ENCODE measurements around the gene MAMSTR.

MAMSTR gene

DNA sequence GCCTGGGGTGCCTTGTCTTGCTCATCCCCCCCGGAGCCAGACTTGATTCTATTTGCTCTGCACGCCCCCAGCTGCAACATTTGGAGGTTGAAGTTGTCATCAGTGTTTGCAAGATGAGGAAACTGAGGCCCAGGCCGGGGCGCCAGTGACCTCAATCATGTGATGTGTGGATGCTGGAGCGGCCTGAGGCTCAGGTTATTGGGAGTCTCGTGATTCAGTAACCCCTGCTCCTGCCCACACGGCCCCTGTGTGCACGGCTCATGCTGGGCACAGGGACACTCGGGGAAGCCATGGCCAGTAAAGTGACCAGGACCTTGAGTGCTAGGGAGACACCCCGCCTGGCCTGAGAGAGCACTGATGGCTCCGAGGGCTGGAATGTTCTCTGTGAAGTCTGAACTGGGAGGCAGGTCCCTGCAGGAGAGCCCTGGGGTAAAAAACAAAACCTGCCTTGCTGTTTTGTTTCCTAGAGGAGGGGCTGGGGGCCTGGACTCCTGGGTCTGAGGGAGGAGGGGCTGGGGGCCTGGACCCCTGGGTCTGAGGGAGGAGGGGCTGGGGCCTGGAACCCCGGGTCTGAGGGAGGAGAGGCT, 37.7 kb upstream of the MAMSTR start:
- Histone ChIP-seq H3K27ac (no peak overlapping the region), H3K27me3 (ENCODE audit: insufficient read depth, low read depth, severe bottlenecking) (no peaks in the 10 kb centered on the region), H3K9me3 (ENCODE audit: severe bottlenecking) (peaks cover 2% of the 10 kb centered on the region), H3K36me3 (no peaks in the 10 kb centered on the region), H3K4me3 (ENCODE audit: low read depth, low read length) (no peak overlapping the region)
- no peak for DNase-seq
- TF ChIP-seq, protein P1, sequence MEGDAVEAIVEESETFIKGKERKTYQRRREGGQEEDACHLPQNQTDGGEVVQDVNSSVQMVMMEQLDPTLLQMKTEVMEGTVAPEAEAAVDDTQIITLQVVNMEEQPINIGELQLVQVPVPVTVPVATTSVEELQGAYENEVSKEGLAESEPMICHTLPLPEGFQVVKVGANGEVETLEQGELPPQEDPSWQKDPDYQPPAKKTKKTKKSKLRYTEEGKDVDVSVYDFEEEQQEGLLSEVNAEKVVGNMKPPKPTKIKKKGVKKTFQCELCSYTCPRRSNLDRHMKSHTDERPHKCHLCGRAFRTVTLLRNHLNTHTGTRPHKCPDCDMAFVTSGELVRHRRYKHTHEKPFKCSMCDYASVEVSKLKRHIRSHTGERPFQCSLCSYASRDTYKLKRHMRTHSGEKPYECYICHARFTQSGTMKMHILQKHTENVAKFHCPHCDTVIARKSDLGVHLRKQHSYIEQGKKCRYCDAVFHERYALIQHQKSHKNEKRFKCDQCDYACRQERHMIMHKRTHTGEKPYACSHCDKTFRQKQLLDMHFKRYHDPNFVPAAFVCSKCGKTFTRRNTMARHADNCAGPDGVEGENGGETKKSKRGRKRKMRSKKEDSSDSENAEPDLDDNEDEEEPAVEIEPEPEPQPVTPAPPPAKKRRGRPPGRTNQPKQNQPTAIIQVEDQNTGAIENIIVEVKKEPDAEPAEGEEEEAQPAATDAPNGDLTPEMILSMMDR (IDR thresholded peaks at IDR 0.05; ENCODE audit: low read depth, low read length), result no peak

DNA sequence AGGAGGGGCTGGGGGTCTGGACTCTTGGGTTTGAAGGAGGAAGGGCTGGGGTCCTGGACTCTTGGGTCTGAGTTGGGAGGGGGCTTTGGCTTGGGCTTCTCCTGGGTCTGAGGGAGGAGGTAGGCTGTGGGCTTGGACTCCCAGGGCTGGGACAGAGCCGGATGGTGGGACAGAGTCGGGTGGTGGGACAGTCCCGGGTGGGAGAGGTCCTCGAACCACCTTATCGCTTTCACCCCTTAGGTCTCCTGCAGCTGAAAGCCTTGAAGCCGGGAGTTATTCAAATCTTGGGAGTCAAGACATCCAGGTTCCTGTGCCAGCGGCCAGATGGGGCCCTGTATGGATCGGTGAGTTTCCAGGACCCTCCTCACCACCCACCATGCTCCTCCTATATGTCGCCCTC, 37.2 kb upstream of the MAMSTR start:
- DNase-seq, result no peak

DNA sequence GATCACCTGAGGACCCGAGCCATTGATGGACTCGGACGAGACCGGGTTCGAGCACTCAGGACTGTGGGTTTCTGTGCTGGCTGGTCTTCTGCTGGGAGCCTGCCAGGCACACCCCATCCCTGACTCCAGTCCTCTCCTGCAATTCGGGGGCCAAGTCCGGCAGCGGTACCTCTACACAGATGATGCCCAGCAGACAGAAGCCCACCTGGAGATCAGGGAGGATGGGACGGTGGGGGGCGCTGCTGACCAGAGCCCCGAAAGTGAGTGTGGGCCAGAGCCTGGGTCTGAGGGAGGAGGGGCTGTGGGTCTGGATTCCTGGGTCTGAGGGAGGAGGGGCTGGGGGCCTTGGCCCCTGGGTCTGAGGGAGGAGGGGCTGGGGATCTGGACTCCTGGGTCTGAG, 36.7 kb upstream of the MAMSTR start:
- Histone ChIP-seq H3K4me3 (ENCODE audit: low read depth, low read length) (no peak overlapping the region), H3K36me3 (no peaks in the 10 kb centered on the region)

More for the DNA sequence above, 37.2 kb upstream of the MAMSTR start:
- no peaks in the 10 kb centered on the region for H3K36me3 ChIP-seq
- H3K4me3 ChIP-seq (ENCODE audit: low read depth, low read length), result no peak overlapping the region
- peaks cover 2% of the 10 kb centered on the region for H3K9me3 ChIP-seq (ENCODE audit: severe bottlenecking)
- H3K27me3 ChIP-seq (ENCODE audit: insufficient read depth, low read depth, severe bottlenecking), result no peaks in the 10 kb centered on the region
- H3K27ac ChIP-seq, result no peak overlapping the region
- TF ChIP-seq, protein P1 (IDR thresholded peaks at IDR 0.05; ENCODE audit: low read depth, low read length), result no peak

DNA sequence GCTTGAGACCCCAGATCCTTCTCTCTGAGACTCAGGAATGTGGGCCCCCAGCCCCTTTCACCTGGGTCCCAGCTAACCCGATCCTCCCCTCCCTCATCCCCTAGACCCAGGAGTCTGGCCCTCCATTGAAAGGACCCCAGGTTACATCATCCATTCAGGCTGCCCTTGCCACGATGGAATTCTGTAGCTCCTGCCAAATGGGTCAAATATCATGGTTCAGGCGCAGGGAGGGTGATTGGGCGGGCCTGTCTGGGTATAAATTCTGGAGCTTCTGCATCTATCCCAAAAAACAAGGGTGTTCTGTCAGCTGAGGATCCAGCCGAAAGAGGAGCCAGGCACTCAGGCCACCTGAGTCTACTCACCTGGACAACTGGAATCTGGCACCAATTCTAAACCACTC, 36.3 kb upstream of the MAMSTR start:
- no peaks in the 10 kb centered on the region for H3K36me3 ChIP-seq
- H3K9me3 ChIP-seq (ENCODE audit: severe bottlenecking), result peaks cover 2% of the 10 kb centered on the region
- H3K27me3 ChIP-seq (ENCODE audit: insufficient read depth, low read depth, severe bottlenecking), result no peaks in the 10 kb centered on the region
- no peak for DNase-seq
- TF ChIP-seq, protein P1 (IDR thresholded peaks at IDR 0.05; ENCODE audit: low read depth, low read length), result no peak
- no peak overlapping the region for H3K27ac ChIP-seq
- no peak overlapping the region for H3K4me3 ChIP-seq (ENCODE audit: low read depth, low read length)

More for the DNA sequence above, 36.7 kb upstream of the MAMSTR start:
- TF ChIP-seq, protein P1 (IDR thresholded peaks at IDR 0.05; ENCODE audit: low read depth, low read length), result no peak
- Histone ChIP-seq H3K27ac (no peak overlapping the region), H3K27me3 (ENCODE audit: insufficient read depth, low read depth, severe bottlenecking) (no peaks in the 10 kb centered on the region), H3K9me3 (ENCODE audit: severe bottlenecking) (peaks cover 2% of the 10 kb centered on the region)
- DNase-seq, result no peak

DNA sequence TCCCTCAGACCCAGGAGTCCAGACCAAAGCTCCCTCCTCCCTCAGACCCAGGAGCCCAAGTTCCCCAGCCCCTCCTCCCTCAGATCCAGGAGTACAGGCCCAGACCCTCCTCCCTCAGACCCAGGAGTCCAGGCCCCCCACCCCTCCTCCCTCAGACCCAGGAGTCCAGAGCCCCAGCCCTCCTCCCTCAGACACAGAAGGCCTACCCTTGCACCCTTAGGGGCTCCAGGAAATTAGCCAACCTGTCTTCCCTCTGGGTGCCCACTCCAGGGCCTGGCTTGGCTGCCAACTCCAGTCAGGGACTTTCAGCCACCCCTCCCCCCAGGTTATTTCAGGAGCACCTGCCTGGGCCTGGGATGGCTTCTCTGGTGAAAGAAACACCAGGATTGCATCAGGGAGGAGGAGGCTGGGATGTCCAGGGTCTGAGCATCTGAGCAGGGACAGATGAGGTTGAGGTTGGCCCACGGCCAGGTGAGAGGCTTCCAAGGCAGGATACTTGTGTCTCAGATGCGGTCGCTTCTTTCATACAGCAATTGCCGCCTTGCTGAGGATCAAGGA, 35.6 kb upstream of the MAMSTR start, which contains the start of gene FGF21:
TSS of gene FGF21 (plus strand) at position 441 of the 558 bp plus-strand sequence. CDS start 713 bp downstream, outside the sequence.
- H3K27me3 ChIP-seq (ENCODE audit: insufficient read depth, low read depth, severe bottlenecking), result no peaks in the 10 kb centered on the region
- TF ChIP-seq, protein P1 (IDR thresholded peaks at IDR 0.05; ENCODE audit: low read depth, low read length), result no peak
- no peak within 1 kb of the TSS for H3K4me3 ChIP-seq (ENCODE audit: low read depth, low read length)
- no peaks in the 10 kb centered on the region for H3K36me3 ChIP-seq
- no peak within 1 kb of the TSS for H3K27ac ChIP-seq
- H3K9me3 ChIP-seq (ENCODE audit: severe bottlenecking), result peaks cover 2% of the 10 kb centered on the region
- DNase-seq, result no peak

Data from WERI-Rb-1 (cell line).